GM21825 (cell line): ENCODE results near the gene ERGIC1.
"Not testable (repeated sequence)": the region's sequence is repeated elsewhere in the genome, so short reads cannot be mapped to it uniquely, and the experiment has no call there.

Source experiments
- ATAC-seq: cut with Tn5 transposase; IDR thresholded peaks from one replicate; pipeline ENCODE4 v1.9.1; 2021; ENCODE audit warnings: mild to moderate bottlenecking, moderate library complexity; ENCODE audit not compliant: unreplicated experiment

Gene ERGIC1

DNA sequence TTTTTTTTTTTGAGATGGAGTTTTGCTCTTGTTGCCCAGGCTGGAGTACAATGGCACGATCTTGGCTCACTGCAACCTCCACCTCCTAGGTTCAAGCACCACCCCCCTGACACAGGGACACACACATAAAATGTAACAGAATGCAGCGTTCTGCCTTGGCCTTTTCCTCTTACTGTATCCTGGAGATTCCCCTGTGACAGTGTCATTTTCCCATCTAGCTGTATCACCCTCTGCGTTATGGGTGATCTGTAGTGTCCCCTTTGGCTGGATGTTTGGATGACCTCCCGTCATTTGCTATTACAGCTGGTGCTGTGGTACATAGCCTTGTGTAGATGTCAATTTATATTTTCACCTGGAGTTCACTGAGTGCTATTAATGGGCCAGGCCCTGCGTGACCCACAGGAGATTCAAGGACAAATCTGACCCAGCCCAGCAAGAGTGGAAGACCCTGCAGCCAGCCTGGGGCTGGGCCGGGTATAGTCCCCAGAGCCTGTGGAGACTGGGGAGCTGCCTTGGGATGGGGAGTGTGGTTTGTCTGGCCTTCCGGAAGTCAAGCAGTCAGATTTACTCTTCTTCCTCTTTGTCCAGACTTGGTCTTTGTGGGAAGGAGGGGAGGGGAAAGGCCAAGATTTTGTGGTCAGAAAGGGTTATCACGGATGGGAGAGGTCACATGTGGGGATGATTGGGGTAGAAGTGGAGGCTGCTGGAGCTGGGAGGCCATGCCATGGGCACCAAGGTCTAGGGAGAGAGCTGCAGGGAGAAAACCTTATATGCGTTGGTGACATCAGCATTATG lies 43.6 kb downstream of the ERGIC1 start:
- ATAC-seq, result no peak

DNA sequence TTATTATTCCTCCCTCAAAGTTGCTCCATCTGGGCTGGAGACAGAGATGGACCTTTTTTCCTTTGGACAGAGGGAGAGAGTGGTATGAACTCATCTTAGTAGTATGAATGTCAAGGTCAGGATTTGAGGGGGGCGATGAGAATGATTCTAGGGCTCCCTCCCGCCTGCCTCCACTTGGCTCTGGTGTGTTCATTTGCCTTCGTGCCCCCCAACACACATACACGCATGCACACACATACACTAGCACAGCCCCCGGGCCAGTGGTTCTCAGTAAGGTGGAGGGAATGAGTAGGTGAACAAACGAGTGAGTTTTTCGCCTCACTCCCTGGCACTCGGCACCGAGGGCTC lies 44.5 kb downstream of the ERGIC1 start:
- no peak for ATAC-seq

DNA sequence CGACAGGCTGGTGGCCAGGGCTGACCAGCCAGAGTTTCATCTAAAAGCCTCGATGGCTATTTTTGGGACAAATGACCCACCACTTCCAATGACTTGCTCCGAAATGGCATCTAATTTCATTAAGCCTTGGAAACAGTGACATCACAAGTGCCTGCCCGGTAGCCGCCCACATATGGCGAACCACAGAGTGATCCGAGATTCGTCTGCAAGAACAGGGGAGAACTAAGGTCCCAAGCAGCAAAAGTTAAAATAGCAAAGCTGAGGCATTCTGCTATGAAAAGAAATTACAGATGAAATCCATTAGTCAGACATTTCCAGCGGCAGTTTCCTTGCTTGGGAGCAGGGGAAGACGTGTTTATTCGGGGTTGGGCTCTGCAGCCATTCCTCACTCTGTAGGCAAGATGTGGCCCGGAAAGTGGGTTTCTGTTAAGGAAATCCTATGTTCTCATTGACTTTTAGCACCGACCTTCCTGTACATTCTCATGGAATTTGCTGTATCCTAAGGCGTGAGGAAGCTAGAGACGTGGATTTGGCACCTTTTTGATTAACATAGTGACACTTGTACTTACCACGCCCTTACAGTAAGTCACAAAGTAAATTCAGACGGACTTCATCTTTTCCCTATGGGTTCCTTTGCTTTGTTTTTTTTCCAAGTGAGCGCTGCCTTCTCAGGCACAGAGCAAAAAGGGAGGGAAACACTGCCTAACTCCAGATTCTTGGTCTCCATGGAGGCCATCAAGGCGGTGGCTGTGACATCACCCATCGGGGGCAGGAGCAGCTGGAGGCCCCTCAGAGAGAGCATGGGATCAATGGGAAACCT lies 45.1 kb downstream of the ERGIC1 start:
- ATAC-seq, result no peak

DNA sequence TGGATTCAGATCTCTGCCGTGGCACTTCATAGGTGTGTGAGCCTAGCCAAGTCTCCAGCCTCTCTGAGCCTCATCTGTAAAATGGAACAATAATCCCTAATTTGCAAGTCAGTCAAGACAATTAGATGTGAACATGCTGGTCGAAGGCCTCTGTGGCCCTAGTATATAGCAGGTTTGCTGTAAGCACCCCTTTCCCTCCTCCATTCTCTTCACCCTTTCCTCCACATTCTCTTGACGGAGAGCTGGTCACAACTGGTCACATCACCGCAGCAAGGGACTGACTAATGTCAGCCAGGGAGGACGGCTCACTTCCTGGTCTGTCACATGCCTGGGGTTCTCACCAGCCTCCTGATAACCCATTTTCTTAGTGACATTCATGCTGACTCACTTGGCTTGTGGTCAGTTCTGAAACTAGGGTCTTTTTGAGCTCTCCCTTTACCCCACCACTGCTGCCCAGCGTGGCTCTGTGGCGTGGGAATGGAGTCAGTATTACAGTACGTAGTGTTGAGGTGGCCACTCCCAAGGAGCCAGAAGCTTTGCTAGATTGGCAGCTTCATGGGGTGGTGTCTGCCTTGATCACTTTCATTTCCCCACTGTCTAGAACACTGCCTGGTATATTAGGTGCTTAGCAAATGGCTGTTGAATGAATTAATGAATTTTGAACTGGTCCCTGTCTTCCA lies 47.8 kb downstream of the ERGIC1 start:
- ATAC-seq, result peak; percentile 73

DNA sequence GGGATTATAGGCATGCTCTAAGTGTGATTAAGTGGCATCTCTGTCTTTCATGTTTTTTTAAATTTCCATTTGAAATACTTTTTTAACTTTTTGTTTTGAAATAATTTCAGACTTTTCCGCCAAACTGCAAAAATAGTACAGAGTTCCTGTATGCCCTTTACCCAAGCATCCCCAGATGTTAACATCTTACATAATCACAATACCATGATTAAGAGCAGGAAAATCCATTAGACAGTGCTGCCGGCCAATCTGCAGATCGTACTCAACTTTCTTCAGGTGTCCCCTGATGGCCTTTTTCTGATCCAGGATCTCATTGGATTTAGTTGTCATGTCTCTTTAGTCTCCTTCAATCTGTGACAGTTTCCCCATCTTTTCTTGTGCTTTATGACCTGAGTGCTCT lies 49.0 kb downstream of the ERGIC1 start:
- ATAC-seq, result no peak

DNA sequence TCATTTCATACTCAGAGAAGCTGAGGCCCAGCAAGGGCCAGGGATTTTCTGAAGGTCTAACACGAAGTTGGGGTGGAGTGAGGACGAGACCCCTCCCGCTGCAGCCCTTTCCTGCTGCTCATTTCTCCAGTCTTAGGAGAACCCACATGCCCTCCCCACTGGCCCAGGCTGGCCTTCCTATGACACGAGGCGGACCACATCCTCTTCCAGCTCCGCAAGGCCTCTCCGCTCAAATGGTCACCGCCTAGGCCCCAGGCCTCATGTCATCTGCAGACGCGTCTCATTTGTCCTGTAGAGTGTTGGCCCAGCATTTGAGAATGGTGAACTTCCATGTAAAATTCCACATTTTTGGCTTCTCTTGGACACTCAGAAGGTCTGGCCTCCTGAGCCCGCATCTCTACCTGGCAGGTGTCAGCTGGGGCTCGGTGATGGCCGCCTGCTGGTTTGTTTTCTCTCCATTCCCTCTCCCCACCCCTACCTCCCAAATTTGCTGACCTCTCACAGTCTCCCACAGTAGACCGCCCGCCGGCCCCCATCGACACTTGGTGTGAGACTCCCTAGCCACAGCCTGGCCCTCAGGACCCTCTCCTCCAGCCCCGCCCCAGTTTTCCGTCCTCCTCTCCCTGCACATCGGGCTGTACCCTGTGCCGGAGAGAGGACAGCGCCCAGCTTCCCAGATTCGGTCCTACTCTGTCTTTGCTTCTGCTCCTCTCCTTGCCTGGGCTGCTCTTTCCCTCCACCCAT lies 51.7 kb downstream of the ERGIC1 start:
- no peak for ATAC-seq

DNA sequence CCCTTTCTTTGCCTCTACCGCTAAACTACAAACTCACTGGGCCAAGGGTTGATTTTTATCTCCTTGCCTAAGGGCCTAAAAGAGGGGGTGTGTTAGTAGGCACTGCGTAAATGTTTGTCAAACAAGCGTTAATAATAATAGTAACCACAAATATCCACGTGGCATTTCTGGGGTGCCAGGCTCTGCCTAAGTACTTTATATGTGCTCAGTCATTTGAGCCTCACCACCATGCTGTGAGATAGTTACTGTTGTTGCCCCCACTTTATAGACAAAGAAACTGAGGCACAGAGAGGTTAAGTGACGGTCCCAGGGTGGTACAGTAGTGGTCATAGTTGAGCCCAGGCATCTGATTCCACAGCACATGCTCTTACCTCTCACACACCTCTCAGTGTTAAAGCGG lies 52.4 kb downstream of the ERGIC1 start:
- no peak for ATAC-seq

DNA sequence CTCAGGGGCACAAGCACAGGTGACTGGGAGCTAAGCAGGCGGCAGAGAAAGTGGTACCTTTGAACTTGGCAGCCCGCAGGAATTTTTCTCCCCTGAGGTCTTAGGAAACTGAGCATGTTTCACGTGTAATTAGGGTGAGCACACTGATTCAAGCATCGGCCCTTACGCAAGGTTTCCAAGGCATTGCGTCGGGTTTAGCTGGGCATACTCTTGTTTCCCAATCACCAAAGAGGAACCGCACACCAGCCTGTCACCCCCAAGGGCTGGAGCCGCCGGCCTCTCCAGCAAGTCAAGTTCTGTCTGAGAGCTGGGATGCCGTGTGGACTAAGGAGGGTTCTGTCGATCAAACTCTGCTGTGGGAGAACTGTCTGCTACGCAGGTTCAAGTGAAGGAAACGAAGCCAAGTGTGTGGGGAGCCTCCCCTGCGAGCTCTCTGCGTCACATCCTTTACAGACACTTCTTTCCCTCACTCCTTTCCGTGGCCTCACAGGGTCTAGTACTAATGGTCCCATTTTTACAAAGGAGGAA lies 53.0 kb downstream of the ERGIC1 start:
- ATAC-seq, result no peak

DNA sequence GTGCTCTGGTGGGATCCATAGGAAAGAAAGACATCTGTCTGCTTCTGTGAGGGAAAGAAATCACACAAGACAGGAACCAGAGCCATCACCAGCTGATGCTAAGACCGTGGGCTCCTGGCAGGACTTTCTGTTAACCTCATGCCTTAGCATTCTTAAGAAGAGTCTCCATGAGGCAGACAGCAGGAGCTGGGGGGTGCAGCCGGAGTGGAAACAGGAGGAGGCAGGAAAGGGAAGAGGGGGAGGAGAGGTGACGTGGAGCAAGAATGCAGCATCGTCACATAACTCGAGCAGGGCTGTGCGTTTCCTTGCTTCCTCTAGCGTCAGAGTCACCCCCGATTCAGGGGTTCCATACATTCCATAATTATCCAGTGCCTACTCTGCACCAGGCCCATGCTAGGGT lies 53.6 kb downstream of the ERGIC1 start:
- ATAC-seq, result no peak

DNA sequence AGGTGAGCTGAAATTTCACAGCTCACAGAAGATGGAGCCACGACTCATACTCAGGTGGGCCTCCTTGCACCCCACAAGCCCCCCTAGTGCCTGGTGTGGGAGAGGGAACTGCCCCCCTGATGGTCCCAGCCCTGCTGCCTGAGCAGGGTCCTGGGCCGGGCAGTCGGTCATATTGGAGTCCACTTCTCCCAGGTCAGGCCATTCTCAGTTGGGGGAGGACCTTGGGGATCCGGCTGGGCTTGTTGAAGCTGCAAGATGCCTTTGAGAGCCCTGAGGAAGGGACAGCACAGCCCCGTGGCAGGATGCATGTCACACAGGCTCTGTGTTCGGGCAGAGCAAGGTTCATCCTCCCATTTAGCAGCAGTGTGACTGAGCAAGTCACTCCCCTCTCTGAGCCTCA lies 56.6 kb downstream of the ERGIC1 start:
- ATAC-seq, result no peak

DNA sequence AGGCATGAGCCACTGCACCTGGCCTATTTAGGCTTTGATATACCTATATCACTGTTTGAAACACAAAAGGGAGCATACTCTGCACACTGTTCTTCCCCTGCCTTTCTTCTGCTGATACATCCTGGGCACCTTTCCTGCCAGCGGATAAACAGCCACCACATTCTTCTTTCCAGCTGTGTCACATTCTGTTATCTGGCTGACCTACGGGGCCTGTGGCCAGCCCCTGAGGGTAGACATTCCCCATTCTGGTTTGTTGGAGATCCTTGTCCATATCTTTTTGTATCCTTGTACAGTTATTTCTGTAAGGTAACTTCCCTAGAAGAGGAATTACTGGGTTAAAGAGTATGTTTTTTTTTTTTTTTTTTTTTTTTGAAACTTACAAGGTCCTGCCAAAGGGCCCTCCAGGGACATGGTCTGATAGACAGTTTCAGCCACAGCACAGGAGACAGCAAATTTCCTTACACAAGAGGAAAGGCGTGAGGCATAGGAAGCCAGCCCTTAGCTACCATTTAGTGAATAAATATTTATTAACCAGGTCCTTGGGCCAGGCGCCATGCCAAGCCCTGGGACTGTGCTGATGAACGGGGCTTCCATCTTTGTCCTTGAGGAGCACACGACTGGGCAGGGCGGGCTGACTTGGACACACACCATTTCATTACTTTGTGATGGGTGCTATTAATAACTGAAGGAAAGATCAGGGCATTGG lies 57.8 kb downstream of the ERGIC1 start:
- ATAC-seq, result no peak

DNA sequence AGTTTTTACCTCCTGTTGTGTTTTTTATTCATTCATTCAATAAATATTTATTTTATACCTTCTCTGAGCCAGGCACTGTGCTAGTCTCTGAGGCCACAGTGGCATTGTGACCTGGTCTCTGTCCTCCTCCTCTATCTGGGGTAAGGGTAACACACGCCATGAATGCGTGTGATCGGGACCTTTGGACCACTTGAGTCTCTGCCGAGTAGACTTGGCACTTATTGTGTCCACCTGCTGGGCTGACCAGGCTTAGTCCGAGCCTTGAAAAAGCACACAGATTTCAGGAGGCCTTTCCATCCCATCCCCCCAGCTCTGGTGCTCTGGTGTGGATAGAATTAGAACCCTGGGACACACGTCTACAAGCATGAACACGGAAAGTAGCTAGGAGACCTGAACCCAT lies 58.7 kb downstream of the ERGIC1 start:
- ATAC-seq, result no peak

DNA sequence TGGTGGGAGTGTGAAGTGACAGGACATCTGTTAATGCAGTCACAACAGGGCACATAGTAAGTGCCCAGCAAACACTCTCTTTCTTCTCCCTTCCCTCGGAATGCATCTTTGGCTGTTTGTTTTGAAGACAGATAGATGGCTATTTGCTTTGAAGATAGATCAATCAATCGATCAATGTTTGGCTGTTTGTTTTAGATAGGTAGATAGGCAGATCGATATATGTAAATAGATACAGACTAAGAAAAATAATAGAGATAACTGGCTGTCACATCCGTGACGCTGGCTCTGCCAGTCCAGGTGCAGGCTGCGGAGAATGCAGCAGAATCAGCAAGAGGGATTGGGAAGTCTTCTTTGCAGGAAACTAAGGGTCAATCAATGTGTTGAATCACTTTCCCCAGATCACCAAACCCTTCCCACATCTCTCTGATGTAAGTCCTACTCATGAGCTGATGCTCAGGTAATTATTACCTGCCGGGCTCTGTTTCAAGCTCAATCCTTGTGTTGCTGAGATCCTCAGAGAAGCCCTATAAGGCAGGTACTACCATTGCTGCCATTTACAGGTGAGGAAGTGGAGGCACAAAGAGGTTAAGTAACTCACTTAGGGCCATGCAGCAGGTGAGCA lies 60.8 kb downstream of the ERGIC1 start:
- ATAC-seq, result no peak

DNA sequence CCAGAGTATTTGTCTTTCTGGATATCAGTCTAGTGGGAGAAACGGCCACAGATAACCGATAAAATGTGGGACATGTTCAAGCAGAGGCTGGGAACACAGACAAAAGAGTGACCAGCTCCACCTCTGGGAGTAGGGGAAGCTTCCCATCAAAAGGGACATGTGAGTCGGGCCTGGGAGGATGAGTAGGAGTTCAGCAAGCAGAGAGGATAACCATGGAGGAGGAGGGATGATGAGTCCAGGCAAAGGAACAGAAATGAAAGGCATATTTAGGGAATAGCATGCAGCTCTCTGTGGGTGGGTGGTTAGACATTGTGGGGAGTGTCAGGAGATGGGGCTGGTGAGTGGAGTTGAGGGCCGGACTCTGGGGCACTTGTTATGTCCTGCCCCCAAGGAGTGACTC lies 61.5 kb downstream of the ERGIC1 start:
- ATAC-seq, result no peak

DNA sequence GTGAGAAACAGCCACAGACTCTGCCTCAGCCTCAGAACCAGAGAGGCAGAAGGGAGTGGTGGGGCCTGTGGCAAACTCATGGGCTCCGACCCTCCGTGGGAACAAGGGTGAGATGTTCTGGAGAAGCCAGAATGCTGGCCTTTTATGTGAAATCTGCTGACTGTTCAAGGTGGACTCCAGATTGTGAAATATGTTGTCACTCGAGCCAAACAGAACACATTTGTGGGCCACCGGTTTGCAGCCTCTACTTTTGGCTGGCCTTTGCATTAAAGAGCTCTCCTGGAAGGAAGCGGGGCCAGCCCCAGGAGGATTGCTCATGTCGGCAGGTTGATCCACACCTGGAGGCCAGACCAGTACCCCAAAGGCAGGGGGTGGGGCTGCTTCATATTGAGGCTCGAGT lies 62.4 kb downstream of the ERGIC1 start:
- ATAC-seq, result no peak

DNA sequence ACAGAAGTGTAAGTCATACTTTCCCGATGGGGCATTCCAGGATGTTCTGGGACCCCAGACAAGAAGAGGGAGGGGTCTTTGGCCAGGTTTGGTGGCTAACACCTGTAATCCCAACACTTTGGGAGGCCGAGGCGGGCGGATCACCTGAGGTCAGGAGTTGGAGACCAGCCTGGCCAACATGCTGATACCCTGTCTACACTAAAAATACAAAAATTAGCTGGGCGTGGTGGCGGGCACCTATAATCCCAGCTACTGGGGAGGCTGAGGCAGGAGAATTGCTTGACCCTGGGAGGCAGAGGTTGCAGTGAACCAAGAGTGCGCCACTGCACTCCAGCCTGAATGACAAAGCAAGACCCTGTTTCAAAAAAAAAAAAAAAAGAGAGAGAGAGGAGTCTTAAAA lies 63.0 kb downstream of the ERGIC1 start:
- ATAC-seq, result not testable (repeated sequence)

DNA sequence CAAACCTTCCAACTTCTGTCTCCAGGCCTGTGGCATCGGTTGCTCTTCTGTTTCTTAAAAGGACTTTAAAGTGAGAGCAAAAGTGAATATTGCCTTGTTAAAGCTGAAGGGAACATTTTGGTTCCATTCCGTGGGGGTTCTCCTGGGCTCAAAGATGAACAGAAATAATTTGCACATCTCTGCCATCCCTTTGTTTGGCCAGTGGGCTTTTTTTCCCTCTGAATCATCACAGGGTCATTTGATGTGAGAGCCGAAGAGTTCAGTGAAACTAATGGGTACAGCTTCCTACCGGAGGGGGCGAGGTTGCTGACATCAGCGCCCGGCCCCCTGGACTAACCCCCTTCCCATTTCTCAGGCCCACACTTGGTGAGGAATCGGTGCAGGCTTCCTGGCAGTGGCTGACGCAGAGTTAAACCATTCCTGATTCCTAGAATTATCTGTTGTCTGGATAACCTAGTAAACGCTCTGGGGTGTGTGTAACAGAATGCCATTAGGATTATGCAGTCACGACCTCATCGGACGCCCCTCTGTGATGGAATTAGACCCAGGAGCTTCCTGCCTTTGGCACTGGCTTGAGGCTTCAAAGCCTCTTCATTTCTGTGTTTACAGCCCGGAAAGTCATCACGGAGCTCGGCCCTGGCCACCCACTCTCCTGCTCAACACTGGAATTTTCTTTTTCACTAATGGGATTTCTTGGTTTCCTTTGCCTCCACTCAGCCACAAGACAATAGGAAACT lies 63.6 kb downstream of the ERGIC1 start:
- no peak for ATAC-seq

DNA sequence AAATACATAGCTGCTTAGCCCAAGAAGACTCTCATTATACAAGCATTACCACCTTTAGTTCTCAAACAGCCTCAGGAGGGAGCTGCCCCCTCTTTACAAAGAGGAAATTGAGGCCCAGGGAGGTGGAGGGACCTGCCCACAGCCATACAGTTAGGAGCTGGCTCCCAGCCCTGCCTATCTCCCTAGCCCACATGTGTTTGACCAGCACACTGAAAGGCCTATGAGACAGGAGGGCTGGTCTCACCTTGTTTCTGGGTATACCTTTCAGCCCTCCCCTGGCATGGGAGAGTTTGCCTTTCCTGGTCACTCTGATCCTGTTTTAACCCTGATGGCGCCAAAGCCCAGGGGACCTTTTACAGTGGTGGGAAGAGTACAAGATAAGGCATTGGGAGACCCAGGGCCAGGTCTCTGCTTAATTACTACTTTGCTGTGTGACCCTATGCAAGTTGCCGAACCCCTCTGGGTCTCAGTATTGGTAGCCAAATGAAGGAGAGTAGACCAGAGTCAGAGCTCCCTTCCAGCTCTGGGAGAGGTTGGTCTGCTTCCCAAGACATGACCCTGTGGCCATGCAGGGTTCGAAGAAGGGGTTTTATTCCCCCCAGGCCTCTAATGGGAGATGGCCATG lies 64.3 kb downstream of the ERGIC1 start:
- no peak for ATAC-seq
